ENCODE results near the gene ABCC8. TPM values are rescaled to one million over a fixed set of nuclear protein-coding genes. Genes with fewer than 3 reads are reported as not detected.
"Not testable (repeated sequence)": the region's sequence is repeated elsewhere in the genome, so short reads cannot be mapped to it uniquely, and the experiment has no call there.

Gene ABCC8
- total and polyA plus RNA-seq, 4 donors: 1.2 to 14.9 (median 3.1) TPM

DNA sequence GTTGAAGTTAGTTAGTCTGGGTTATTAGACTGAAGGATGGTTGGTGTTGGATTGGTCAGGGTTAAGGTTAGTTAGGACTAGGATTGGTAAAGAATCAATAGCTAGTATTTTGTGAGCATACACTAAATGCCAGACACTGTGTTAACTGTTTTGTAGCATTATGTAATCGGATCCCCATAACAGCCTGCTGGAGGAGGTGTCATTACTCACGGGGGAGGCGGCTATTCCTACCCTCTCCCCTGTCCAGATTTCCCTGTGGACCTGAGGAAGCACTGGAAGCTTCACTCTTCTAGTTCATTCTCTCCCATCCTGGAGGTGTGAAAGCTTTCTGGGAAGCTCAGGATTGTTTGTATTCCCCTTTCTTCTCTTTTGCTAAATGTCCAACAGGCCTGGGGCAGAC is 47.7 kb downstream of the ABCC8 start:
- Histone ChIP-seq H3K27me3 (ENCODE audit: control insufficient read depth in 3 of 3, insufficient read depth in 3 of 3, low read length in 2 of 3) (no peaks in the 10 kb centered on the region), H3K4me3 (no peak overlapping the region), H3K9me3 (ENCODE audit: control insufficient read depth in 4 of 4, insufficient read depth in 3 of 4, low read length in 3 of 4) (no peaks in the 10 kb centered on the region), H3K36me3 (ENCODE audit: control insufficient read depth in 4 of 4, insufficient read depth in 4 of 4, low read length in 4 of 4) (no peaks in the 10 kb centered on the region), H3K27ac (ENCODE audit: low read depth in 1 of 2, low read length in 1 of 2) (no peak overlapping the region), H3K9ac (ENCODE audit: insufficient read depth in 1 of 2, low read length in 2 of 2) (no peak overlapping the region), H3K4me1 (ENCODE audit: control insufficient read depth in 5 of 5, insufficient read depth in 5 of 5, low read length in 5 of 5) (peaks cover 0 to 6% (median 0%) of the 10 kb centered on the region in 5 donors)
- no peak for DNase-seq
- 74 to 77% methylated on average over 3 of the region's 3 CpGs for WGBS, 2 donors
- TF ChIP-seq, protein P1, sequence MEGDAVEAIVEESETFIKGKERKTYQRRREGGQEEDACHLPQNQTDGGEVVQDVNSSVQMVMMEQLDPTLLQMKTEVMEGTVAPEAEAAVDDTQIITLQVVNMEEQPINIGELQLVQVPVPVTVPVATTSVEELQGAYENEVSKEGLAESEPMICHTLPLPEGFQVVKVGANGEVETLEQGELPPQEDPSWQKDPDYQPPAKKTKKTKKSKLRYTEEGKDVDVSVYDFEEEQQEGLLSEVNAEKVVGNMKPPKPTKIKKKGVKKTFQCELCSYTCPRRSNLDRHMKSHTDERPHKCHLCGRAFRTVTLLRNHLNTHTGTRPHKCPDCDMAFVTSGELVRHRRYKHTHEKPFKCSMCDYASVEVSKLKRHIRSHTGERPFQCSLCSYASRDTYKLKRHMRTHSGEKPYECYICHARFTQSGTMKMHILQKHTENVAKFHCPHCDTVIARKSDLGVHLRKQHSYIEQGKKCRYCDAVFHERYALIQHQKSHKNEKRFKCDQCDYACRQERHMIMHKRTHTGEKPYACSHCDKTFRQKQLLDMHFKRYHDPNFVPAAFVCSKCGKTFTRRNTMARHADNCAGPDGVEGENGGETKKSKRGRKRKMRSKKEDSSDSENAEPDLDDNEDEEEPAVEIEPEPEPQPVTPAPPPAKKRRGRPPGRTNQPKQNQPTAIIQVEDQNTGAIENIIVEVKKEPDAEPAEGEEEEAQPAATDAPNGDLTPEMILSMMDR (IDR thresholded peaks at IDR 0.05; ENCODE audit: control extremely low read depth, extremely low read depth): no peak
- no peak for ATAC-seq (ENCODE audit: insufficient read depth, low FRiP score)

DNA sequence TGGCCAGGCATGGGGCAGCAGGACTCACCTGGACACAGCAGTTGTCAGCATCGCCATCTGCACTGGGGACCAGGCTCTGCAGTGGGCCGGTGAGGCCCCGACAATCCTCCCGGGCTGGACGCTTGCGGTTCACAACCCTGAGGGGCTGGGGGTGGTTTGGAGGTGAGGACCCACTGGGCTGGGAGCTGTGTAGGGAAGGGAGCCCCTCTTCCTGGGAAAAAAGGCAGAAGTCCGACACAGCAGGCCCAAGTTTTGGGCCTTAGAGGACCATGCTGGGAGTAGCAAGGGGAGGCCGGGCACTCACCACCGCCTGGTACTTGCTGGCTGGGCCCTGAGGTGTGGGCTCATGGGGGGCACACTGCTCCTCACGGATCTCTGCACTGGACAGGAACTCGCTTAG is 48.4 kb downstream of the ABCC8 start:
- TF ChIP-seq, protein P1 (IDR thresholded peaks at IDR 0.05; ENCODE audit: control extremely low read depth, extremely low read depth): no peak
- 94 to 97% methylated on average over 11 of the region's 11 CpGs for WGBS, 2 donors
- H3K27ac ChIP-seq (ENCODE audit: low read depth in 1 of 2, low read length in 1 of 2): no peak overlapping the region
- peaks cover 0 to 6% (median 0%) of the 10 kb centered on the region in 5 donors for H3K4me1 ChIP-seq (ENCODE audit: control insufficient read depth in 5 of 5, insufficient read depth in 5 of 5, low read length in 5 of 5)
- no peak for DNase-seq
- H3K27me3 ChIP-seq (ENCODE audit: control insufficient read depth in 3 of 3, insufficient read depth in 3 of 3, low read length in 2 of 3): no peaks in the 10 kb centered on the region
- no peak for ATAC-seq (ENCODE audit: insufficient read depth, low FRiP score)
- no peak overlapping the region for H3K4me3 ChIP-seq
- H3K9ac ChIP-seq (ENCODE audit: insufficient read depth in 1 of 2, low read length in 2 of 2): no peak overlapping the region
- H3K36me3 ChIP-seq (ENCODE audit: control insufficient read depth in 4 of 4, insufficient read depth in 4 of 4, low read length in 4 of 4): no peaks in the 10 kb centered on the region
- H3K9me3 ChIP-seq (ENCODE audit: control insufficient read depth in 4 of 4, insufficient read depth in 3 of 4, low read length in 3 of 4): no peaks in the 10 kb centered on the region

DNA sequence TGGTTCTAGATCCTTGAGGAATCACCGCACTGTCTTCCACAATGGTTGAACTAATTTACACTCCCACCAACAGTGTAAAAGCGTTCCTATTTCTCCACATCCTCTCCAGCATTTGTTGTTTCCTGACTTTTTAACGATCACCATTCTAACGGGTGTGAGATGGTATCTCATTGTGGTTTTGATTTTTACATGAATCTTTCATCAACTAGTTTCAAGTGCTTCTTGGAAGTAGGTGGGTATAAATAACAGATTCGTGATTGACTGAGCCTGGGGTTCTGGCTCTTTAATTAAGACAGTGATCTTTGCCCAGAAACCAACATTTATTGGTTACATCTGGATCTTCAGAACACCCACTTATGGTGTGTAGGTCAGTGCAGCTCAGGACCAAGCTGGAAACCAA is 50.4 kb downstream of the ABCC8 start:
- not testable (repeated sequence) for H3K4me3 ChIP-seq; H3K9me3 ChIP-seq (ENCODE audit: control insufficient read depth in 4 of 4, insufficient read depth in 3 of 4, low read length in 3 of 4); H3K27ac ChIP-seq (ENCODE audit: low read depth in 1 of 2, low read length in 1 of 2); H3K9ac ChIP-seq (ENCODE audit: insufficient read depth in 1 of 2, low read length in 2 of 2); H3K27me3 ChIP-seq (ENCODE audit: control insufficient read depth in 3 of 3, insufficient read depth in 3 of 3, low read length in 2 of 3); ATAC-seq (ENCODE audit: insufficient read depth, low FRiP score); DNase-seq; H3K36me3 ChIP-seq (ENCODE audit: control insufficient read depth in 4 of 4, insufficient read depth in 4 of 4, low read length in 4 of 4); H3K4me1 ChIP-seq (ENCODE audit: control insufficient read depth in 5 of 5, insufficient read depth in 5 of 5, low read length in 5 of 5)
- WGBS, 2 donors: 33 to 52% methylated on average over 5 of the region's 5 CpGs

DNA sequence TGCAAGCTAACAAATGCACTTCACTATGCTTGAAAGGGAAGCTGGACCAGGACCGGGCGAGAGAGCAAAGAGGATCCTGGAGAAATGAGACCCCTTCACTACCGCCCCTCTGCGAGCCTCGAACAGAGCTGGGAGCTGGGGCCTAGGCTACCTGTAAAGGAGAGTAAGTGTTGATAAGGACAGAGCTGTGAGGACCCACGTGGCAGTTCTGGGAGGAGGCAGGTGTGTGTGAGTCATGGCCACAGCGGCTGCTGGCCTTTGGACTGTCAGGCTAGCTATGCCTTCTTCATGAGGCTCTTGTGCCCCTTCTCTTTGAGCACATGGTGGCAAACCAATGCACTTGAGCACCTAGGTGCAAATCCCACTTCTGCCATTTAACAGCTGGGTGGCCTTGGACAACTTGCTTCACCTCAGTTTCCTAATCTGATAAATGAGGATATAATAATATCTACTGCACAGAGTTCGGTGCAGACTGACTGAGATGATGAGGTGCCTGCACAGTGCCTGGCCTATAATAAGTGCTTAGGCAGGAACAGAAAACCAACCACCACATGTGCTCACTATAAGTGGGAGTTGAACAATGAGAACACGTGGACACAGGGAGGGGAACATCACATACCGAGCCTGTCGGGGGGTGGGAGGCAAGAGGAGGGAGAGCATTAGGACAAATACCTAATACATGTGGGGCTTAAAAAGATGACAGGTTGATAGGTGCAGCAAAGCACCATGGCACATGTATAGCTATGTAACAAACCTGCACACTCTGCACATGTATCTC is 52.9 kb downstream of the ABCC8 start:
- no peaks in the 10 kb centered on the region for H3K27me3 ChIP-seq (ENCODE audit: control insufficient read depth in 3 of 3, insufficient read depth in 3 of 3, low read length in 2 of 3)
- H3K9me3 ChIP-seq (ENCODE audit: control insufficient read depth in 4 of 4, insufficient read depth in 3 of 4, low read length in 3 of 4): no peaks in the 10 kb centered on the region
- no peaks in the 10 kb centered on the region for H3K4me1 ChIP-seq (ENCODE audit: control insufficient read depth in 5 of 5, insufficient read depth in 5 of 5, low read length in 5 of 5)
- TF ChIP-seq, protein P1 (IDR thresholded peaks at IDR 0.05; ENCODE audit: control extremely low read depth, extremely low read depth): no peak
- DNase-seq (no peak), ATAC-seq (ENCODE audit: insufficient read depth, low FRiP score) (no peak)
- no peak overlapping the region for H3K27ac ChIP-seq (ENCODE audit: low read depth in 1 of 2, low read length in 1 of 2)
- H3K9ac ChIP-seq (ENCODE audit: insufficient read depth in 1 of 2, low read length in 2 of 2): no peak overlapping the region
- H3K4me3 ChIP-seq: no peak overlapping the region
- H3K36me3 ChIP-seq (ENCODE audit: control insufficient read depth in 4 of 4, insufficient read depth in 4 of 4, low read length in 4 of 4): no peaks in the 10 kb centered on the region
- 75 to 82% methylated on average over 11 of the region's 11 CpGs for WGBS, 2 donors

Measured in lung (tissue), 12 donors.